ENCODE measurements around the gene TEDC1.

The TEDC1 gene

GRCh38 chr14:105473677-105474482, 17.2 kb upstream of the TEDC1 start:
- DNase-seq (ENCODE audit: low read depth in 1 of 2, low spot score in 1 of 2), result peak in 1 of 2 donors; percentile 37

GRCh38 chr14:105474483-105475268, 16.4 kb upstream of the TEDC1 start, which contains the start of gene CRIP2:
TSS of gene CRIP2 (plus strand) at chr14:105474821. CDS start at chr14:105474863, 42 bp downstream.
- DNase-seq (ENCODE audit: low read depth in 1 of 2, low spot score in 1 of 2), result no peak

DNA sequence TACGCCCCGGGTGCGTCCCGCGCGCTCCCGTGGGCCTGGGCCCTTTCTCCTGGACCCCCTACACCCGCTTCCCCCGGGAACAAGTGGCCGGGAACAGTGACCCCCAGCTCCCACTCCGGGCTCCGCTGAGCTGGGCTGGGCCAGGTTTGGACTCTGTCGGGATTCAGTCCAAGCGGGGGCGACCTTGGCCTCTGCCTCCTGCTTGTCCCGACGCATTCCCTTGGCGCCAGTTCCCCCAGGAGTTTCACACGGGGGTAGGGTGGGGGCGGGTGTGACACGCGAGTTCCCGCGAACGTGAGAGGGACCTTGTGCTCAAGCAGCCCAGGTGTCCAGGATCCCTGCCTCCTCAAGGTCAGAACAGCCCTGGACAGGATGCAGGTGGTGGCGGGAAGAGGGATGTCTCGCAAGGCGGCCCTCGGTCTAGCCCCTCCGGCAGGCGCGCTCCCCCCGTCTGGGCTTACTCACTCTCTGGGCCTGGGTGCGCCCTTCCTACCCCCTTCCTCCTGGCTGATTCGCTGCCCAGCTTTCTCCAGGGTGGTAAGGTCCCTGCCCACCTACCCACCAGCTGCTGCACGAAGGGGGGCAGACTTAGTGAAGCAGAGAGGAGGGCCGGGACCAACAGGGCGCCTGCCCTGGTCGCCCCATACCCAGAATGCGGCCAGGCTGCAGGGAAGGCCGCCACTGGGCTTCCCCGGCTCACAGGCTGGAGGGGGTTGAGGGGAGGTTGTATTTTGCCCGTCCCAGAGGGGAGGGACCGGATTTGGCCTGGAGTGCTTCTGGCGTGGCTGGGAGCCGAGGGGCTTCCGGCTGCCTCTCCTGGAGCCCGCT, 15.6 kb upstream of the TEDC1 start:
- no peak for DNase-seq (ENCODE audit: low read depth in 1 of 2, low spot score in 1 of 2)

GRCh38 chr14:105476097-105476830, 14.8 kb upstream of the TEDC1 start:
- no peak for DNase-seq (ENCODE audit: low read depth in 1 of 2, low spot score in 1 of 2)

DNA sequence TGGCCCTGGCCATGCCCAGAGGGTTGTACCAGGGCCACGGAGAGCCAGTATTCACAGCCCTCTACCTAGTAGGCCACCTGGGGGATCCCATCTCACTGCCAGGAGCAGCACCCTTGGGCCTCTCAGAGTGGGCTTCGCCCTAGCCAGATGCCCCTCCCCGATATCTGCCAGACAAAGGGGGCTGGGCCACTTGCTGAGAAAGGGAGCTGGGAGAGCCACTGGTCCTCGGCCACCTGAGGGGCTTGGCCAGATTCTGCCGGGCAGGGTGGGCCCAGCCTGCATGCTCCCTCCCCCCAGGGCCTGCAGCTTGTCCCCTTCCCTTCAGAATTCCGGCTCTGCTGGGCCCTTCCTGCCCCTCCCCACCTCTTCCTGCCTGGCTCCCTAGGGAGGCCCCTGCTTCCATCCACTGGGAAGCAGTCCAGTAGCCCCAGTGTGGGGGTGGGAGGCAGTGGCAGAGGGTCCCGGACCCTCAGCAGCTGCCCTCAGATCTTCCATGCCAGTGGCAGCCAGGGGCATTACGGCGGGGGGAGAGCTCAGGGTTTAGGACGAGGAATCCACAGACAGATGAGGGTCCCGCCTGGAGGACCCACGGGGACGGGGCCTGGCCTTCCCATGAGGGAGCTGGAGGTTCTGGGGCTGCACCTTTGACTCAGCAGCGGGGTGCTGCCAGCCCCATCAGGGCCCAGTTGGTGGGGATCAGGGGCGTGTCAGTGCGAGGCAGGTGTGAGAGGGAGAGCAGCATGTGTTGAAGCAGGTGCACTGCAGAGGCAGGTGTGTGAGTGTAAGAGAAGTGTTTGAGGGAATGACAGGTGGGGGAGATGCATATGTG, 14.0 kb upstream of the TEDC1 start:
- DNase-seq (ENCODE audit: low read depth in 1 of 2, low spot score in 1 of 2), result no peak

GRCh38 chr14:105477660-105478397, 13.2 kb upstream of the TEDC1 start:
- DNase-seq (ENCODE audit: low read depth in 1 of 2, low spot score in 1 of 2), result no peak

GRCh38 chr14:105478398-105479251, 12.4 kb upstream of the TEDC1 start:
- DNase-seq (ENCODE audit: low read depth in 1 of 2, low spot score in 1 of 2), result no peak

DNA sequence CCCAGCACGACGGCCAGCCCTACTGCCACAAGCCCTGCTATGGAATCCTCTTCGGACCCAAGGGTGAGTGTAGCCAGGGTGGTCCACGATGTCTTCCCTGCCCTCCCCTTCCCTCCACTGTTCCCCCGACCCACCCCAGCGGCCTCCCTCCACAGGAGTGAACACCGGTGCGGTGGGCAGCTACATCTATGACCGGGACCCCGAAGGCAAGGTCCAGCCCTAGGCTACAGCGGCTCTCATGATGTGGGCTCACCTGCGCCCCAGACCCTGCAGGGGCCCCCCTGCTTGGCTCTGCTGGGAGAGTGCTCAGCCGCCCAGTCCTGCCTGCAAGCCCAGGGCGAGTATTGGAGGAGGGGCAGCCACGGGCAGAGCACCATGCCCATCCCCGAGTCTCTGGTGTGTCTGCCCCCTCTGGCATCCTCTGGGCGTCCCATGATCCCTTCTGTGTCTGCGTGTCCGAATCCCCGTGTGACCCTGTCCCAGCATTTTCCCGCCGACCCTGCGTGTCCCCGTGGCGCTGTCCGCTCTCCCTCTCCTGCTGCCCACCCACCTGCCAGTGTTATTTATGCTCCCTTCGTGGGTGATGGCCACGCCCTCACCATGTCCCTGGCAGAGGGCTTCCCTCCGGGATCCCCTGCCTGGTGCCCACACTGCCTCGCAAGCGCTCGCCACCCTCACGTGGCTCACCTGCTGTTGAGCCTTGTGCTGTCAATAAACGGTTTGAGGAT, 11.5 kb upstream of the TEDC1 start:
- no peak for DNase-seq (ENCODE audit: low read depth in 1 of 2, low spot score in 1 of 2)

DNA sequence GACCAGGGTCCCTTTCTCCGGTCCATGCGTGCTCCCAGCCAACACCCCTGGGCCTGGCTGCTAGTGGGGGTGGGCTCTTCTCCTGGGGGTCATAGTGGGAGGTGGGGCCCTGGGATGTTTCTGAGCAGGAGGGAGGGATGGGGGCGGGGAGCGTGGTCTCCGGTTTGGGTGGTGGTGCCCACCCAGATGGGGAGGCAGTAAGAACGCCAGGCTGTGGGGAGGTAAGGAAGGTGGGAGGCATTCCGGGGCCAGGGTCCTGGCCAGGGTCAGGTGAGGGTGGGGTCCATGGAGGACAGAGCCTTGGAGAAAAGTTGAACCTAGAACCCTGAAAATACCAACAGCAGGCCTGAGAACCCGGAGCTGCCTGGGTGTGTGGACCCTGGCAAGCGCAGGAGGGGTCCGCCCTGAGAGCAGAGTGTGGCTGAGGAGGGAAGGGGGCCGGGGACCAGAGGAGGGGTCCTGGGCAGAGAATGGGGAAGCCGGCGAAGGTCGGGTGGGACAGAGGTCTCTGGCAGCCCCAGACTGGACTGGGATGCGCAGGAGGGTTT, 10.8 kb upstream of the TEDC1 start:
- DNase-seq (ENCODE audit: low read depth in 1 of 2, low spot score in 1 of 2), result no peak

GRCh38 chr14:105480807-105481801, 9.9 kb upstream of the TEDC1 start:
- peak; percentile 80 to 91 for DNase-seq (ENCODE audit: low read depth in 1 of 2, low spot score in 1 of 2)

- peak; percentile 71 to 91 for DNase-seq (ENCODE audit: low read depth in 1 of 2, low spot score in 1 of 2)
These were observed 9.1 kb upstream of the TEDC1 start for GRCh38 chr14:105481886-105482457.

DNA sequence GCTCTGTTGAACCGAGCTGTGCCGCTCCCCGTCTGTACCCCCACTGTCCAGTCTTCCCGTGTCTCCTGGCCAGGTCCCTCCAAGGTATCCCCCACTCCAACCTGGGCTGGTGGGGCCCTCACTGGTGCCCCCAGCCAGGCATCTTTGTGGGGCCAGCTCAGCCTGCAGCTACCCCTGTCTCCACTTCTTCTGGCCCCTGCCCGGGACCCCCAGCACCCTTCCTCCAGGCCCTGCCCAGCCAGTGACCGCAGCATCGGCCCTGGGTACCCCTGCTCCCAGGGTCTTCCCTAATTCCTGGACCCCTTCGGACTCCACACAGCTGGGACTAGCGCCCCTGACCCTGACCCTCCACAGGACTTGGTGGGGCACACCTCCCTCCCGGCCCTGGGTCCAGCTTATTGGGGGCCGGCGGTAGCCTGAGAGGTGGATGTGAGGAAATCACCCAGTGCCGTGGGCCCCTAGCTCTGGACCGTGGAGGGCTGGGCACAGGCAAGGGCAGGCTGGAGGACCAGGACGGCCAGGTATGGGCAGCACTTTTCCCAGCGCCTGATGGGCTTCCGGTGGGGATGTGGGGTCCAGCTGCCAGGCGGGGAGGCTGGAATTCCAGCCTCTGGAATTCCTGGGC, 8.4 kb upstream of the TEDC1 start:
- no peak for DNase-seq (ENCODE audit: low read depth in 1 of 2, low spot score in 1 of 2)

DNA sequence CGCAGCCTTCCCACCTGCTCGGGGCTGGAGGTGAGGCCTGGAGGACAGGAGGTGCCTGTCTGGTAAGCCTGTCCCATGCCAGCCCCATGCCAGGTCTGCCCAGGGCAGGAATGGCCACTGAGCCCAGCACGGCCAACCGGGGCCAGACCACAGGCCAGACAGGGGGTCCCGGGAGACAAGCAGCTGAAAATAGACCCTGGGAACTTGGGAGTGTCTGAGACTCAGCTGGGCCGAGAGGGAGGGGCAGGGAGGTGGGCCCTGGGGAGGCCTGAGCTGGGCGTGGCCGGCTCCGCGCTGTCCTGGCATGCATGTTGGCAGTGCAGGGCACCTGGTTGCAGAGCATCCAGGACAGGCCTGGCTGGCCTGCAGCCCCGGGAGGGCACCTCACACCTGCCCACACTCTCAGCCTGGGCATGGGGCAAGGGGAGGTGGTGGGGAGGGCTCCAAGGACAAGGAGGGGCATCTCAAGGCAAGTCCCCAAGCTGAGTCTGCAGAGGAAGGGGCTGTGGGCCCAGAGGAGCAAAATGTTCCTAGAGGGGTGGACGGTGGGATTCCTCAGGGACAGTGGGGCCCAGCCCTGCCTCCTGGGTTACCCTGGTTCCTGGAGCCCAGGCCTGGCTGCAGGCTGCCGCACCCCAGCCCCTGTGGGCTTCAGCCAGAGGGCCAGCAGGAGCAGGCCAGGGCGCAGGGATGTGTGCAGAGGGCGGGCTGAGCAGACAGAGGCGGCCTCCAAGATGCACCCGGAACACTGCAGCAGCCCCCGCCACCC, 7.6 kb upstream of the TEDC1 start:
- DNase-seq (ENCODE audit: low read depth in 1 of 2, low spot score in 1 of 2), result no peak
